Fibroblast of pulmonary artery (primary cell): ENCODE results near the gene CDH5.
A peak's percentile ranks its signal among the peaks of the same experiment; 100 is the strongest.

Experiments
- DNase-seq: peaks from one replicate; pipeline ENCODE4 v3.0.0-alpha.2; 2010; ENCODE audit warnings: low read depth
- H3K4me3 ChIP-seq: replicated peaks from 2 replicates; pipeline ENCODE4 v1.5.1; 2011; ENCODE audit warnings: low read depth, mild to moderate bottlenecking, control low read depth, low read length, moderate library complexity
- TF ChIP-seq, protein P1 (sequence below): IDR thresholded peaks from 2 replicates; pipeline ENCODE4 v1.5.1; 2011; ENCODE audit warnings: mild to moderate bottlenecking, control low read depth, low read length, inconsistent platforms; ENCODE audit errors: missing control alignments

CDH5 gene

DNA sequence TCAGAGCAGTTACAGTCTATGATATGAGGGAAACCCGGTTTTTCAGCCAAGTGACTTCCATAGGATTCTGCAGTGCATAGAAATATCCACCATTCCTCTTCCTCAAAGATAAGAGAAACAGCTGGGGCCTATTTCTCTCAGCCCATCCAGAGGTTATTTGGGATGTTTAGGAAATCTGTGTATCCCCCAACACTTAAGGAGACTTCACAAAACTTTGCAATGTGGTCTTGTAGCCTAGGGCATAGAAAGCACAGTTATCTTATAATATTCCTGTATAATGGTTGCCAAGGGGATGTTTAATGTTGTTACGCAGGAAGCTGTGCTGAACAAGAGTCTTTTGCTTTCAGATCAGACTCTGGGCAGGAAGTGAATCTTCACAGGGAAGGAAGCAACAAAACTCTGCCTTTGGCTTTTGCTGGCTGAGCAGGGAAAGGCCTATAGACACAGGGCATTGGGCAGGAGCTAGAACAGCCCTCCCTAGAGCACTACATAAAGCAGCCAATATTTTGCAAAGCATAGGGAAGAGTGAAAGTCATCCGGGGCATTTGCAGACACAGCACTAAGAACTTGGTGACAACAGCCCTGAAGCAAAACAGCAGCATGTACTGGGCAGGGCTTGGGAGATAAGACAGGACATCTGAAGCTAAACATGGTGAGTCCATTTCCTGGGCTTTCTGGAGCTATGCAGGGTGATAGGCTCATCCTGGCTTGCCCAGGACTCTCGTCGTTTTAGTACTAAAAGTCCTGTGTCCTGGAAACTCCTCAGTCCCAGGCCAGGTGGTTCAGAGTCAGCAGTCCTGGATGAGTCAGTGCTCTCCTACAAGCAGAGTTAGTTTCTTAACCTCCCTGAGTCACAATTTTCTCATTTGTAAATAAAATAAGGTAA lies 41.9 kb downstream of the CDH5 start:
- peak overlapping the region; percentile 43 for H3K4me3 ChIP-seq
- TF ChIP-seq, protein P1, sequence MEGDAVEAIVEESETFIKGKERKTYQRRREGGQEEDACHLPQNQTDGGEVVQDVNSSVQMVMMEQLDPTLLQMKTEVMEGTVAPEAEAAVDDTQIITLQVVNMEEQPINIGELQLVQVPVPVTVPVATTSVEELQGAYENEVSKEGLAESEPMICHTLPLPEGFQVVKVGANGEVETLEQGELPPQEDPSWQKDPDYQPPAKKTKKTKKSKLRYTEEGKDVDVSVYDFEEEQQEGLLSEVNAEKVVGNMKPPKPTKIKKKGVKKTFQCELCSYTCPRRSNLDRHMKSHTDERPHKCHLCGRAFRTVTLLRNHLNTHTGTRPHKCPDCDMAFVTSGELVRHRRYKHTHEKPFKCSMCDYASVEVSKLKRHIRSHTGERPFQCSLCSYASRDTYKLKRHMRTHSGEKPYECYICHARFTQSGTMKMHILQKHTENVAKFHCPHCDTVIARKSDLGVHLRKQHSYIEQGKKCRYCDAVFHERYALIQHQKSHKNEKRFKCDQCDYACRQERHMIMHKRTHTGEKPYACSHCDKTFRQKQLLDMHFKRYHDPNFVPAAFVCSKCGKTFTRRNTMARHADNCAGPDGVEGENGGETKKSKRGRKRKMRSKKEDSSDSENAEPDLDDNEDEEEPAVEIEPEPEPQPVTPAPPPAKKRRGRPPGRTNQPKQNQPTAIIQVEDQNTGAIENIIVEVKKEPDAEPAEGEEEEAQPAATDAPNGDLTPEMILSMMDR, result no peak

DNA sequence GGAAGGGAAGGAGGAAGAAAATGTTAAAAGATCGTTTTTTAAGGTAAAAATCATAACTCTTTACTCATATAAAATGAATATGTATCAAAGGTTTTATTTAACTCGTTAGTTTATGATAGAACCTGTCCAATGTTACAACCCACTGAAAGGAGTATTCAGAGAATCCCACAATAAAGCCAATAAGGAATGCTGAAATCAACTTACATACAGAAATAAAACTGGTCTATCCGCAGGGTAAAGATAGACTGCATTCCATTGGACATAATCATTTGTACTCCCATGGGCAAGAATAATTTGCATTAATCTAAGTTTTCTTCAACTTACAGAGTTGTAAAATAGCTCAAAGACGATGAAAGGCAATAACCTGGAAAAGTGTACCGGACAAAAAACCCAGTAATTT lies 42.7 kb downstream of the CDH5 start:
- DNase-seq, result peak; percentile 78
- TF ChIP-seq, protein P1, result no peak
- H3K4me3 ChIP-seq, result peak overlapping the region; percentile 43

More for the DNA sequence above, 41.9 kb downstream of the CDH5 start:
- DNase-seq, result peak; percentile 84

DNA sequence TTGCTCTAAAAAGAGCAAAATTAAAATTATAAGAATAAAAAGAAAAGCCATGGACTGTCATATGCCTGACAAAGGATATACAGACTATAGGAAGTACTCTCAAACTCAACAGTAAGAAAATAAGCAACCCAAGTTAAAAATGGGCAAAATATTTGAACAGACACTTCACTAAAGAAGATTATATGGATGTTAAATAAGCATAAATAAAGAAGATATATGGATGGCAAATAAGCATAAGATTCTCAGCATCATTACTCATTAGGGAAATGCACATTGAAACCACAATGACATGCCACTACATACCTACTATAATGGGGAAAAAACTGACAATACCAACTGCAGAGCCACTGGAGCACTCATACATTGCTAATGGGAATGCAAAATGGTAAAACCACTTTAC lies 45.7 kb downstream of the CDH5 start:
- DNase-seq, result no peak
- TF ChIP-seq, protein P1, result no peak
- no peak overlapping the region for H3K4me3 ChIP-seq

DNA sequence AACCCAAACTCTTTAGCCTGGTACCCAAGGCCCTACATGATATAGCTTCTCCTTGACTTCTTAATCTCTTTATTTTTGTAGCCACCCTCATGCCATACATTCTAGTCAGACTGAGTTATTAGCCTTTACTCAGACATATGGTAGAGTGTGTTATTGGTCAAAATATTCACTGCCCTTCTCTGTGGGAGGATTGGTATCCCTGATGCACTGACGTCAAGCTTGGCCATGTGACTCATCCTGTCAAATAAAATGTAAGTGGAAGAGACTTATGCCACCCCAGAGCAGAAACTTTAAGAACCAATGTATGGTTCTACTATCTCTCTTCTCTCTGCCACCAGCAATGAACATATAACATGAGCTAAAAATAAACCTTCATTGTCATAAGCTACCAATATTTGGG lies 48.4 kb downstream of the CDH5 start:
- TF ChIP-seq, protein P1, result no peak
- DNase-seq, result no peak
- H3K4me3 ChIP-seq, result no peak overlapping the region

DNA sequence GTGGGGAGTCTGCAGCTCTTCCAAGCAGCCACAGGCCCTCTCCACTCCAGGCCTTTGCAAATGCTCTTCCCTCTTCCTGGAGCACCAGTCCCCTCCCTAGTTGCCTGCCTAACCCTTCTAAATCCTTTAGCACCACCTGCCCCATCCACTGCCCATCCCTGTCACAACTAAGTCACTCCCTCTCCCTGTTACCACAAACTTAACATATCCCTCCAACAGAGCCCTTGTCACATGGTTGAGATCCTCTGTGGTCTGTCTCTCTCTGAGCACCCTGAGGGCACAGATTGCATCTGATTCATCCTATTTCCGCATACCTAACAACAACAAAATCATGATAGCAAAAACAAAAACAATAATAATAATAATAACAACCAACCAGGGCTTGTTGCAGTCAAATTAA lies 49.6 kb downstream of the CDH5 start:
- TF ChIP-seq, protein P1, result no peak
- no peak overlapping the region for H3K4me3 ChIP-seq
- DNase-seq, result no peak

DNA sequence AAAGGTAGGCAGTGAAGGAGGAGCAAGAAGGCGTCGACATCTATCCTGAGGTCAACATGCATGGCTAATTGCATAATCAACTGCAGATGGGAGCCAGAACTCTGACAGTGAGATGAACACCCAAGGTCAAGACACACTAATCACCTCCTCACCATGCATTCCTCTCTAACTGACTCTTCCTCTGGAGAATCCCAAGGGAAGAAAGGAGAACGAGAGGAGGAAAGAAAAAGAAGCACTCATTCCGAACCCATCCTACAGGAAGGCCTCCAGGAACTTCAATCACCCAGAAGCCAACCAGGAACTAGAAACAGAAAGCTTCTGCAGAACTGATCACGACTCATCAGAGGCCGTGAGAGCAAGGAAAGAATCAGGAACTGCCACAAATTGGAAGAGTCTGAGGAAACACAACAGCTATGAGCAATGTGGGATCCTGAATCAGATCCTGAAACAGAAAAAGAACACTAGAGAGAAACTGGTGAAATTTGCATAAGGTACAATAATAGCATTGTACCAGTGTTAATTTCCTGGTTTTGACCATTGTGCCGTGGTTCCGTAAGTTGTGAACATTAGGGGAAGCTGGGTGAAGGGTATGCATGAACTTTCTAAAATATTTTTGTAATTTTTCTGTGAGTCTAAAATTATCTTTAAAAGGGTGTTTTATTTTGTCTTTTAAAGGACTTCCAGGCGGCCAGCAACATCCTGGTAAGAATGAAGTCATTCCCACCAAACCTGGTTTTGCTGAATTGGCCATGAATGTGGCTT lies 50.6 kb downstream of the CDH5 start:
- DNase-seq, result no peak
- no peak overlapping the region for H3K4me3 ChIP-seq
- TF ChIP-seq, protein P1, result no peak
